HL-60 (cell line): ENCODE data around the gene EIF4A2.
A peak's percentile ranks its signal among the peaks of the same experiment; 100 is the strongest.
"Not testable (repeated sequence)": the region's sequence is repeated elsewhere in the genome, so short reads cannot be mapped to it uniquely, and the experiment has no call there.

ENCODE experiments used
- DNase-seq, 2 experiments: peaks; one replicate each; pipeline ENCODE4 v3.0.0-alpha.2; 2010 to 2020; ENCODE audit warnings: low read depth in 1 of 2, low spot score in 1 of 2
- H3K27ac ChIP-seq: fragments of 250-450 bp; sonication (Bioruptor Pico); replicated peaks from 2 replicates; pipeline ENCODE4 v1.5.1; 2020; ENCODE audit warnings: mild to moderate bottlenecking, moderate library complexity
- H3K27me3 ChIP-seq: fragments of 250-450 bp; sonication (Bioruptor Pico); 2 replicates; pipeline ENCODE4 v1.5.1; 2021; ENCODE audit warnings: mild to moderate bottlenecking, moderate library complexity; ENCODE audit not compliant: insufficient read depth, poor library complexity, severe bottlenecking
- H3K4me3 ChIP-seq: replicated peaks from 2 replicates; pipeline ENCODE4 v1.5.1; 2011; ENCODE audit warnings: mild to moderate bottlenecking, control low read depth, low read length; ENCODE audit not compliant: insufficient read depth
- CTCF ChIP-seq: IDR thresholded peaks from one replicate; pipeline ENCODE4 v1.5.1; 2011; ENCODE audit warnings: low read length, control low read depth, inconsistent platforms; ENCODE audit not compliant: insufficient read depth
- GABPA ChIP-seq: IDR thresholded peaks from 2 replicates; pipeline ENCODE4 v1.6.1; 2012; ENCODE audit warnings: low read depth
- POLR2AphosphoS5 ChIP-seq: IDR thresholded peaks from 2 replicates; pipeline ENCODE4 v1.6.1; 2012; ENCODE audit warnings: low read depth
- REST ChIP-seq: IDR thresholded peaks from 2 replicates; pipeline ENCODE4 v1.6.1; 2012; ENCODE audit warnings: low read depth; ENCODE audit not compliant: insufficient replicate concordance
- SPI1 ChIP-seq: IDR thresholded peaks from 2 replicates; pipeline ENCODE4 v1.6.1; 2012; ENCODE audit warnings: low read depth, mild to moderate bottlenecking, borderline replicate concordance

EIF4A2 gene

GRCh38 chr3:186807231-186807630 is 23.9 kb downstream of the EIF4A2 start:
- no peak for DNase-seq
- peak overlapping the region; percentile 89 for H3K27ac ChIP-seq
- H3K4me3 ChIP-seq = peak overlapping the region; percentile 66
- TF ChIP-seq REST (no peak), CTCF (no peak), SPI1 (no peak; the same call in 1 of the 2 replicates), GABPA (no peak), POLR2AphosphoS5 (no peak)
- no peaks in the 10 kb centered on the region for H3K27me3 ChIP-seq

GRCh38 chr3:186810336-186810996 is 27.1 kb downstream of the EIF4A2 start:
- no peaks in the 10 kb centered on the region for H3K27me3 ChIP-seq
- no peak for DNase-seq
- H3K27ac ChIP-seq = no peak overlapping the region
- no peak overlapping the region for H3K4me3 ChIP-seq
- TF ChIP-seq REST (no peak), CTCF (no peak), SPI1 (no peak), POLR2AphosphoS5 (no peak), GABPA (no peak)

- DNase-seq, H3K27me3 ChIP-seq, H3K4me3 ChIP-seq, H3K27ac ChIP-seq: not testable (repeated sequence)
Measured at GRCh38 chr3:186811313-186811712, 27.9 kb downstream of the EIF4A2 start.

GRCh38 chr3:186814100-186814499 is 30.7 kb downstream of the EIF4A2 start:
- DNase-seq = no peak
- Histone ChIP-seq H3K27me3 (no peaks in the 10 kb centered on the region), H3K4me3 (no peak overlapping the region), H3K27ac (no peak overlapping the region)
- TF ChIP-seq POLR2AphosphoS5 (no peak), SPI1 (no peak), REST (no peak), CTCF (no peak), GABPA (no peak)
